Osteoblast (primary cell): ENCODE results near the gene CD9. TPM values are rescaled to one million over a fixed set of nuclear protein-coding genes. Genes with fewer than 3 reads are reported as not detected.

ENCODE experiments used
- DNase-seq: peaks from one replicate; pipeline ENCODE4 v3.0.0; 2011; ENCODE audit warnings: low spot score, mixed read lengths; ENCODE audit not compliant: insufficient read length; ENCODE audit errors: missing footprints
- H2AFZ ChIP-seq: 2 replicates; pipeline ENCODE4 v1.6.0; 2011; ENCODE audit warnings: mild to moderate bottlenecking, low read length
- H3K27ac ChIP-seq: 2 replicates; pipeline ENCODE4 v1.5.1; 2011; ENCODE audit warnings: mild to moderate bottlenecking, low read depth, low read length, moderate library complexity
- H3K27me3 ChIP-seq: 2 replicates; pipeline ENCODE4 v1.6.0; 2012; ENCODE audit warnings: mild to moderate bottlenecking, control low read depth, inconsistent platforms, low read length, moderate library complexity; ENCODE audit not compliant: insufficient read depth
- H3K36me3 ChIP-seq: 2 replicates; pipeline ENCODE4 v1.5.1; 2011; ENCODE audit warnings: mild to moderate bottlenecking, low read length, control low read depth, moderate library complexity; ENCODE audit not compliant: insufficient read depth
- H3K4me1 ChIP-seq: 2 replicates; pipeline ENCODE4 v1.5.1; 2011; ENCODE audit warnings: mild to moderate bottlenecking, low read length, control low read depth, moderate library complexity; ENCODE audit not compliant: insufficient read depth
- H3K4me2 ChIP-seq: 2 replicates; pipeline ENCODE4 v1.6.0; 2011; ENCODE audit warnings: mild to moderate bottlenecking, low read length; ENCODE audit not compliant: insufficient read depth
- H3K4me3 ChIP-seq: fragments of 200-600 bp; sonication (generic); 3 replicates; pipeline ENCODE4 v1.5.1; 2012; ENCODE audit warnings: mild to moderate bottlenecking, low read length, inconsistent platforms; ENCODE audit not compliant: insufficient read depth
- H3K79me2 ChIP-seq: 2 replicates; pipeline ENCODE4 v1.6.0; 2012; ENCODE audit warnings: mild to moderate bottlenecking, low read length, control low read depth, inconsistent platforms; ENCODE audit not compliant: insufficient read depth
- H3K9me3 ChIP-seq: 2 replicates; pipeline ENCODE4 v1.5.1; 2011; ENCODE audit warnings: low read depth, low read length, control low read depth
- H4K20me1 ChIP-seq: 2 replicates; pipeline ENCODE4 v1.6.0; 2012; ENCODE audit warnings: mild to moderate bottlenecking, low read length, control low read depth; ENCODE audit not compliant: insufficient read depth
- CTCF ChIP-seq: IDR thresholded peaks from 2 replicates; pipeline ENCODE4 v1.5.1; 2011; ENCODE audit warnings: mild to moderate bottlenecking, low read depth, low read length, moderate library complexity; ENCODE audit errors: extremely low read depth
- total RNA-seq: library from RNA; depleted of rRNA; stranded (reverse); fragments of >200 nt; gene quantifications from 2 replicates; pipeline ENCODE4 v1.2.3, GENCODE V29; 2012

The CD9 gene
- total RNA-seq, 1 donor, result 34.4 TPM

DNA sequence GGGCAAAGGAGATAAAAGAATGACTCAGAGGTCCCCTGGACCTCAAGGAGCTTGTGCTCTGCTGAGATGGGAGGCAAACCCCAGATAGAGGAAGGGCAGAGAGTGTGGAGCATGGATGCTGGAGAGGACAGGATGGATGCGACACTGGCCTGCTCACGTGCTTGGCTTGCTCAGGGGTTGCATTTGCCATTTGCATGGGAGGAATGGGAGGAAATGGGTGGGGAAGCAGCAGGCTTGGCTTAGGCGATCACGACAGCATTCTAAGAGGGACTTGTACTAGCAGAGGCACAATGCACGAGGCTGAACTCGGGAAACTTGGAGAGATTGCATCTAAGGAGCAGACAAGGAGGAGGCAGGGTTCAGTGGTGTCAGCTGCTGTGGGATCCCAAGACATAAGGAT is 19.8 kb downstream of the CD9 start:
- H3K27ac ChIP-seq, result no peak overlapping the region
- H3K4me3 ChIP-seq, result no peak overlapping the region
- H3K9me3 ChIP-seq, result no peaks in the 10 kb centered on the region
- H3K4me2 ChIP-seq, result no peak overlapping the region
- no peak for TF ChIP-seq CTCF
- no peaks in the 10 kb centered on the region for H3K27me3 ChIP-seq
- H2AFZ ChIP-seq, result no peak overlapping the region
- no peaks in the 10 kb centered on the region for H4K20me1 ChIP-seq
- peaks cover 2% of the 10 kb centered on the region for H3K79me2 ChIP-seq
- no peaks in the 10 kb centered on the region for H3K36me3 ChIP-seq
- no peak for DNase-seq
- H3K4me1 ChIP-seq, result peaks cover 26% of the 10 kb centered on the region

DNA sequence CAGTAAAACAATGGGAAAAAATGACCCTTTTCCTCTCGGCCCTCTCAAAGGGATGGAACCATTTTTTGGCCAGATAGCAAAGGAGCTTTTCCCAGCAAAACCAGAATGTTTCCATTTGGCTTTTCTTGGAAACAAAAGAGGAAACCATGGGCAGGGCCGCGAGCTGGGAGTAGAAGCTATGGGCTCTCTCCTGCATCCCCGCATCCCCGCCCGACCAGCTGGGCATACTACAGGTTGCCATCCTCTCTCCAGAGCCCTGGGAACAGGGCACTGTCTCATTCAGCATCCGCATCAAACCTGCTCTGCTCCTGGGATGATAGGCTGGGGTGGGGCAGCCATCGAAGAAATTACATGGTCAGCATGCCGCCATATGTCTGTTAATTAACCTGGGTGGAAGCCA is 20.9 kb downstream of the CD9 start:
- no peak overlapping the region for H3K4me3 ChIP-seq
- no peak for DNase-seq
- TF ChIP-seq CTCF, result no peak
- H3K27me3 ChIP-seq, result no peaks in the 10 kb centered on the region
- peaks cover 24% of the 10 kb centered on the region for H3K4me1 ChIP-seq
- H3K9me3 ChIP-seq, result no peaks in the 10 kb centered on the region
- no peaks in the 10 kb centered on the region for H3K36me3 ChIP-seq
- H3K79me2 ChIP-seq, result peaks cover 2% of the 10 kb centered on the region
- no peak overlapping the region for H3K4me2 ChIP-seq
- no peak overlapping the region for H2AFZ ChIP-seq
- H4K20me1 ChIP-seq, result no peaks in the 10 kb centered on the region
- no peak overlapping the region for H3K27ac ChIP-seq

- peaks cover 2% of the 10 kb centered on the region for H3K79me2 ChIP-seq
Observed at GRCh38 chr12:6222078-6222654, 22.0 kb downstream of the CD9 start.

GRCh38 chr12:6223545-6223944 is 23.3 kb downstream of the CD9 start:
- H3K27me3 ChIP-seq, result no peaks in the 10 kb centered on the region
- H3K4me3 ChIP-seq, result no peak overlapping the region
- no peak overlapping the region for H3K27ac ChIP-seq
- no peak for TF ChIP-seq CTCF
- no peak overlapping the region for H3K4me2 ChIP-seq
- H3K36me3 ChIP-seq, result no peaks in the 10 kb centered on the region
- no peak overlapping the region for H2AFZ ChIP-seq
- no peaks in the 10 kb centered on the region for H4K20me1 ChIP-seq
- no peaks in the 10 kb centered on the region for H3K9me3 ChIP-seq
- H3K4me1 ChIP-seq, result peaks cover 23% of the 10 kb centered on the region
- DNase-seq, result no peak
- no peaks in the 10 kb centered on the region for H3K79me2 ChIP-seq

More at GRCh38 chr12:6222078-6222654, 22.0 kb downstream of the CD9 start:
- H3K4me1 ChIP-seq, result peaks cover 24% of the 10 kb centered on the region
- H3K27me3 ChIP-seq, result no peaks in the 10 kb centered on the region
- H3K36me3 ChIP-seq, result no peaks in the 10 kb centered on the region
- H3K9me3 ChIP-seq, result no peaks in the 10 kb centered on the region
- no peaks in the 10 kb centered on the region for H4K20me1 ChIP-seq
- no peak for DNase-seq
- H3K27ac ChIP-seq, result no peak overlapping the region
- no peak overlapping the region for H3K4me2 ChIP-seq
- H3K4me3 ChIP-seq, result no peak overlapping the region
- no peak overlapping the region for H2AFZ ChIP-seq
- TF ChIP-seq CTCF, result no peak
